Fibroblast of peridontal ligament (primary cell): ENCODE data around the gene ARHGEF7.

ENCODE experiments used
- DNase-seq: peaks from one replicate; pipeline ENCODE4 v3.0.0-alpha.2; 2010; ENCODE audit errors: extremely low read depth

ARHGEF7 gene

DNA sequence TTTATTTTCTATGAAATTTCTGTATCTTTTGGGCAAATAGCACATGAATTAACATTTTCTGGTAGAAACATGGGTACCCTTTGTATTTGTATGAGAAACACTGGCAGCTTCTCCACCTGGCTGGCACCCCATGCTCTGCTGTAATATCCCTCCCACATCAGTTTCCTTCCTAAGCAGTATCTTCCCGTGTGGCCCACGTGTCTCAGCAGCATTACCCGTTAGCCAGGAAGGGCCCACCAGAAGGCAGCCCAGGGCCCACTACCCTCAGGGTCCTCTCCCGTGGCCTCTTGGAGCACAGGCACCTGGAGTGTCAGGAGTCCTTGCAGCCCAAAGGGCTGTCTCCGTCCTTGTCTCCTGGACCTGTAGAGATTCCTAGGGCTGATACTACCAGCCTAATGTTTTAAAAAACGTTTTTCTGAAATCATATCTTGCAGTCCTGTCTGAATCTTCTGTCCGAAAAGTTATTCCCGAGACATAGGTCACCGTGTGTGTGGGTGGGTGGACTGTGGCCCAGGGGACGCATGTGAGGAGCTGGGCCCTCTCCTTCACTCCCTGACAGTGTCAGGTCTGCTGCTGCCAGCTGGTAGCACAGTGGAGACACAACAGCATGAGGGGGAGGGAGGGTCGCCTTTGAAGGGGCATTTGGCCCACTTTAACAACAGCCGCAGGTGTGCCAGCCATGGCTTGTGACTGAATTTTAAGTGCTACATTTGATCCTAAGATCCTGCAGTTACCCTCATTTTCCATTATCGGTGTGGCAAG is 183.3 kb downstream of the ARHGEF7 start:
- DNase-seq = no peak

DNA sequence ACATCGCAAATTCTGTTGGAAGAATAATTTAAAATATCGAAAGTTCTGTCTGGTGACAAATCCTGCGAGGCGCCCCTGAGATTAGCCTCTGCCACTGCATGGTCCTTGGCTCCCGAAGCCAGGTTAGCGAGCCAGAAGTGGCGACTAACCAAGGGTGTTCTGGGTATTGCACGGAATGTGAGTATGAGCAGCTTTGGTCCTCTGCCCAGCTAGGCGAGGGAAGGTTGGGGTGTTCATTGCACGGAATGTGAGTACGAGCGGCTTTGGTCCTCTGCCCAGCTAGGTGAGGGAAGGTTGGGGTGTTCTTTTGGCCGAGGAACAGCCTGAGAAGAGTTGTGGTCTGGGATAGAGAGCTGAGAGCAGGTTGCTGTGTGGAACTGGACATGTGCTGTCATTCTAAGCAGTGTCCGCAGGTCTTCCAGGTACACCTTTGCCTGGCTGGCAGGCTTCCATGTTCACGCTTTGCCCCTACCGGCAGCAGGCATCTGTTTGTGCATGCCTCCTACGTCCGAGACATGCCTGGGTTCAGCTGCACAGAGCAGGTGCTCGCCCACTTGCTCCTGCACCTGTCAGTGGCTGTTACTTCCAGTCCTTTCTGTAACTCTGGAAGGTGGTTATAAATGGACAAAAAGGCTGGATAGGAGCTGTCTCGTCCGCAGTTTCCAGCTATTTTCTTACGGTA is 187.1 kb downstream of the ARHGEF7 start:
- DNase-seq = no peak

GRCh38 chr13:111303559-111303958 is 188.4 kb downstream of the ARHGEF7 start:
- no peak for DNase-seq

- no peak for DNase-seq
Observed at GRCh38 chr13:111304041-111304544, 189.0 kb downstream of the ARHGEF7 start.

- no peak for DNase-seq
Observed at GRCh38 chr13:111304603-111305289, 189.6 kb downstream of the ARHGEF7 start.

GRCh38 chr13:111312944-111313590 is 198.0 kb downstream of the ARHGEF7 start:
- DNase-seq = no peak

- no peak for DNase-seq
Observed at GRCh38 chr13:111313911-111314425, 198.9 kb downstream of the ARHGEF7 start.

DNA sequence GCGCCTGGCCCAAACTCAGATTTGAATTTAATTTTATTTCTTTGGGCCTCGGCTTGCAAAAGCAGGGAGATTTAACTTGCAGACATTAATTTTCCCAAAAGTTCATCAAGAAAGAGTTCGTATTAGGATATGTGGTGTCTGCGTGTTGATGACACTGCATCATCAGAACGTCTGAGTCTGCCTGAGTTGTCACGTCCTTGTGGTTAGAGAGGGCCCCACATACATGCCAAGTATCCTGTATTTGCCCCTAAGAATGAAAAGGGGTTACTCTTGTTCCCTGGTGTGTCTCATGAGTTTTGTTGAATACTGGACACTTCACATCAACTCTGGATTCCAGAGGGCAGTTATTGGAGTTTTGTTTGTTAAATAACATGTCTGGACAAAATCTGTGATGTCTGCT is 199.7 kb downstream of the ARHGEF7 start:
- DNase-seq = no peak

DNA sequence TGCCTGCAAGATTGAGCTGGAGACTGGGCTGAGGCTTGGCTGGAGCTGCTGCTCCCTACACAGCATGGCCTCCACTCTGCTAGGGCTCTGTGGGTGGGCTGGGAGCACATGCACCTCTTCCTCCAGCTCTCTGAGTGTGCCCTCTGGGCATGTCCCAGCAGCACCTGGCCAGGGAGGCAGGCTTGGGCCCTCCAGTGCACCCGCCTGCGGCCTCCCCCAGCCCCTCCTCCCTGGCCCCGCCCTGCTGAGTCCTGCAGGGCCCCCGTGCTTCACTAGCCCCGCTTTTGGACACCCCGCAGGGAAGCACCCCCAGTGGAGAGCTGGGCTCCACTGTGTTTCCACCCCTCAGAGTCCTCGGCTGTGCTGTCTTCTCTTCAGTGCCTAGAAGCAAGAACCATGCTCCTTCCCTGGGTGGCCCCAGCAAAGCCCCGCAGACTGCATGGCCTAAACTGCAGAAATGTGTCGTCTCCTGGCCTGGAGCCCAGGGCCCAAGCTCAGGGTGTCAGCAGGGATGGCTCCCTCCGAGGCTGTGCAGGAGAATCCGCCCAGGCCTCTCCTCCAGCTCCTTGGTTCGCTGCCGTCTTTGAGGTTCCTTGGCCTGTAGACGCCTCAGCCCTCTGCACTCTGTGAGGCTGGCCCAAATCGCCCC is 200.4 kb downstream of the ARHGEF7 start:
- DNase-seq = no peak

DNA sequence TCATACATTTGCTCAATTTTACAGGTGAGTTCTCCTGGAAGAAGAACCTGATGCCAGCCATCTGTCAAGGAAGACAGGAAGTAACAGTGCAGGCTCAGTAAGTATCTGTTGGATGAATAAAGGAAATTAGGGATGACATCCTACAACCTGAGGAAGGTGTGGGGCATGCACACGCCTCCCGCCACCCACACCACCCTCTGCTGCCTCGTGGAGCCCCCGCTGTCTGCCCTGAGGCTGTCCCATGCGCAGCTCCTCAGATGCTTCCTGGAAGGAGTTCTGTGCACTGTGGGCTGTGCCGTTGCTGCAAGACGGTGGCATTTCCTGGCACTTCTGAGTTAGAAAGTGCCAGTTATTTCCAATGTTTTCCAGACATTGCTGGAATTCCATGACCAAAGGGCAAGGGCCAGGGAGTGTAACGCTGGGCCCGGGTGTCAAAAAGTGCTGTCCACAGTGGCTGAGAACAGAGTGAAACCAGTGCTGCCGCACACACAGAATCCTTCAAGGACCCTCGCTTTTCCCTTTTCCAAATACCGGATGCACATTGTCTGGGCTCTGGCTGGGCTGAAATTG is 201.1 kb downstream of the ARHGEF7 start:
- DNase-seq = no peak

GRCh38 chr13:111317042-111317550 is 202.0 kb downstream of the ARHGEF7 start:
- no peak for DNase-seq

- DNase-seq = no peak
Observed at GRCh38 chr13:111317571-111318345, 202.6 kb downstream of the ARHGEF7 start.

- DNase-seq = no peak
Observed at GRCh38 chr13:111318386-111318785, 203.3 kb downstream of the ARHGEF7 start.

DNA sequence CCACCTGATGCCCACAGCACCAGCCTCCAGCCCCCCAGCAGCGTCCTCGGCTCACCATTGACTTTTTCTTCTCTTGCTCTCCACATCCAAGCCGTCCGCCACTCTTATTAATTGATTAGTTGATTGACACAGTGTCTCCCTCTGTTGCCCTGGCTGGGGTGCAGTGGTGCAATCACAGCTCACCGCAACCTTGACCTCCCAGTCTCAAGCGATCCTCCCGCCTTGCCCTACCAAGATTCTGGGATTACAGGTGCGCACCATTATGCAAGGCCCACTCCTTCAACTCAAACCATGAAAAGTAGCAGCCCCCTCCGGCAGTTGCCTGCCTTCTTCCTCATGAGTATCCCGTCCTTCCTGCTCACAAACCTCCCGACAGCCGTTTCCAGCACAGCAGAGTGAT is 204.4 kb downstream of the ARHGEF7 start:
- no peak for DNase-seq

DNA sequence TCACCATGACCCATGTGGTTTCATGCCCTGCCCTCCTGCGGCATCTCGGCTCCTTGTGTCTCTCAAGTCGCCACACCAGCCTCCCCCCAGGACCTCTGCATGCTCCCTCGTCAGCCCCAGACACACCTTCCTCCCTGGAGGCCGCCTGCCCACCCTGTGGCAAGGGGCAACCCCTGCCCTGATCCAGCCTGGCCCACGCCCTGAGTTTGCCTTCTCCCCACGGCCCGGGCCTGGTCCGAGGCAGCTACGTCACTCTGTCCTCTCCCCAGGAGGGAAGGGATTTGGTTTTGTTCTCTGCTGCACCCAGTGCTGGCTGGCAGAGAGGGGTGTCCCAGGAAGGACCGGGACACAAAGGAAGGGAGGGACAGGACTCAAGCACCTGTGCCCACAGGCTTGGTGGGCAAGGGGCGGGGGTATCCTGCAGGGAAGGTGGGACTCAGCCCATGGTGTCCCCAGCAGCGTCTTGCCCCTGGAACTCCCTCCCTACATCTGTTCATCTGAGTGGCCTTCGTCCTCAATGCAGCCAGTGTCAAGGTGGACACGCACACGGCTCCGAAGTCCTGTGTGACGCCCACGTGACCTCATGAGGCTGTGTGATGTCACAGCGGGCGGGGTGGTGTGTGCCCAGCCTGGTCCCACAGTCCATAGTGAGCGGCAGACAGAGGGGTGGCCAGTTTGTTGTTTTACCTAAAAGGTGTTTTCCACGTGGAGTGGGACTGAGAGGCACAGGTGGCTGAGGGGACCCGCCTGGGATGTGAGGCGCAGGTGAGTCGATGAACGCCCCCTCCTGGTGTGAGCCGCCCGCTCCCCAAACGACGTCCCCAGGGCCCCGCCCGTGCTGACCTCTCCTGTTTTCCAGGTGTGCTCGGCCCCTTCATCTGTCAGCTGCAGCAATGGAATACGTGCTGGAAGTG is 205.1 kb downstream of the ARHGEF7 start, which contains the start of gene TEX29:
TSS of gene TEX29 (plus strand) at position 645 of the 914 bp plus-strand sequence. CDS start at position 894, 249 bp downstream.
- no peak for DNase-seq

DNA sequence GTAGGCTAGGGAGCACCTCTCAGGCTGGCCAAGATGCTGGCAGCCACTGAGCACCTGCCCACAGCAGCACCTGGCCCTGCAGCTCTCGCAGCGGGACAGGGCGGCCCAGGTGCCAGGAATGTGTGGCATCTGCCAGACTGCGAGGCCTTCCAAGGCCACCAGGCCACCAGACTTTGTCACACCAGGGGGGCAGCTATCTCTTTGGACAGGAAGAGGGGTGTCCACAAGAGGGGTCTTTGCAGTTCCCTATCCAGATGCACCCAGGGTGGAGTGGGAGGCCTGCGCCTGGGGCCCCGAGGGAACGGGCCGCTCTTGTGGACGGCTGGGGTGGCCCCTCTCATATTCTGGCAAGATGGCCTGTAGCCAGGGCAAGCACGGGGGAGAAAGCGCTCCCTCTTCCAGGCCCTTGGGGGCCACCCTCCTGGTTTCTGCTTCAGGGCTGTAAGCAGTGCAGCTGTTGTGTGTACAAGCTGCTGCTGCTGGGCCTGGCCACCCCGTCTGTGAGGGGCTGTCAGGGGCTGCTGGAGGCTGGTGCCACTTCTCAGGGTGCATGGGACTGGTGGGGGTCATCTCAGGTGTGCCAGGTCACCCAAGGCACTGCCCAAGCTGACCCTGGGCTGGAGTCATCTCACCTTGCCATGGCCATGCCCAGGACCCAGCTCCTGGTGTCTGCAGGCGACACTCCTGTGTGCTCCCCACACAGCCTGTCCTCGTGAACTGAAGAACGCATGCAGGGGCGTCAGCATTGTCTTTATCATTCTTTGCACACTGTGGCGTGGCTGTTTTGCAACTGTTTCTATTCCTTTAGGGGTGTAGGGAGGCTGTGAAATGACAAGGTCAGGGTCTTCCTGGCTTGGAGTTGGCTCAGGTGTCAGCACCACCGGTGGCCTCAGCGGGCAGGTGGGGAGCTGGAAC is 207.1 kb downstream of the ARHGEF7 start:
- DNase-seq = no peak

- no peak for DNase-seq
Observed at GRCh38 chr13:111322916-111323331, 207.8 kb downstream of the ARHGEF7 start.

- no peak for DNase-seq
Observed at GRCh38 chr13:111323549-111323948, 208.4 kb downstream of the ARHGEF7 start.
